ENCODE measurements around the gene ADAM22. TPM values are rescaled to one million over a fixed set of nuclear protein-coding genes. Genes with fewer than 3 reads are reported as not detected.
A peak's percentile ranks its signal among the peaks of the same experiment; 100 is the strongest.

ADAM22 gene
- total and polyA plus RNA-seq, 2 donors (not counting 1 experiment from before 2014, with no cell fraction given), result 0.30 to 1.8 TPM

DNA sequence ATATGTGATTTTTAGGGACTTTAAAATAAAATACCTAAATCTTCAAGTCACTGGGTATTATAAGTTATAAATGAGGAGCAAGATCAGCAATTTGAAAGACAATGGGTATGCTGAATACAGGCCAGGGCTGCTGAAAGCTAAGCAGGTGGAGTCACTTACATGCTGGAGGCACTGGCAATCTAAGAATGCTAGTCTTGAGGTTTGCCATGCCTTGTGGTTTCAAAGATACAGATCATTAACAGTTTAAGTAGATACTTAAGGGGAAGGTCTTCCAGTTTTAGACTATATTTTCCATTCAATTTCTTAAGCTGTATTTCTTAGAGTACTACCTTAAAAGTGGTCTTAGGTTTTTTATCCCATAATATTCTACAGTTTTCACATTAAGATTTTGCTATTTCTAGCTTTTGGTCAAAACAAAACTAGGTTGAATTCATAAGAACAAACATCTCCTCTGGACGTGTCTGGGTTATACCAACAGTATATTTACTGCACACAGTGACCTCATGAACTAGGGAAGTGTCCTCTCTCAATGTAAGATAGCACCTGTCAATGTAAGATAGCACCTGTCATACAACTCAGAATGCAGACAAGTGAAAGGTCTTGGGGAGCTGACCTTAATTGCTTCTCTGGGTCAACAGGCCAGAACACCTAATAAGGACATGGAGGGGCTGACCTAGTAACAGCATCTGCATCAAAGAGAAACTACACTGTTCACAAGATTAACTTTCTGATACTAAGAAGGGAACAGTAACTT, 283.8 kb downstream of the ADAM22 start:
- Histone ChIP-seq H3K27ac (ENCODE audit: low read length in 2 of 2) (peak overlapping the region; percentile 68 to 78), H3K79me2 (ENCODE audit: control insufficient read depth, insufficient read depth, low read length) (peaks cover 17% of the 10 kb centered on the region), H3K27me3 (replicated peaks in 1 of 4; ENCODE audit: control extremely low read depth in 1 of 4, control insufficient read depth in 3 of 4, insufficient read depth in 4 of 4, low read length in 3 of 4) (no peaks in the 10 kb centered on the region), H3K9ac (ENCODE audit: low read length) (peak overlapping the region; percentile 85), H3K36me3 (replicated peaks in 1 of 2; ENCODE audit: control extremely low read depth in 1 of 2, control insufficient read depth in 1 of 2, extremely low read depth in 1 of 2, insufficient read depth in 2 of 2, low read length in 1 of 2) (peaks cover 0 to 31% of the 10 kb centered on the region in 2 experiments), H4K20me1 (ENCODE audit: control insufficient read depth, insufficient read depth, low read length, poor library complexity, severe bottlenecking) (peaks cover 7% of the 10 kb centered on the region), H3K9me3 (ENCODE audit: control extremely low read depth in 1 of 3, control insufficient read depth in 2 of 3, insufficient read depth in 1 of 3, low read length in 2 of 3) (no peaks in the 10 kb centered on the region), H3K4me2 (replicated peaks; ENCODE audit: low read depth, low read length, poor library complexity, severe bottlenecking) (peak overlapping the region; percentile 90), H3K4me1 (ENCODE audit: control insufficient read depth in 2 of 2, insufficient read depth in 2 of 2, low read length in 2 of 2) (peaks cover 13 to 25% of the 10 kb centered on the region in 2 donors), H2AFZ (ENCODE audit: insufficient read depth, low read depth, low read length, poor library complexity, severe bottlenecking) (peak overlapping the region; percentile 90), H3K4me3 (ENCODE audit: control extremely low read depth in 1 of 5, extremely low read depth in 1 of 5, insufficient read depth in 1 of 5, low read depth in 2 of 5, low read length in 4 of 5) (peak overlapping the region in 3 of 5 experiments; percentile 88 to 91 (median 91))
- intact Hi-C loops (cut with micrococcal nuclease), result loop anchor here (2.0 to 5.0 kb wide), 3 partner anchors 341 to 996 kb away; partner anchors contain the start of genes CROT, DBF4 and SLC25A40
- peak; percentile 56 for DNase-seq
- Mint-ChIP-seq H3K27me3 (no peaks in the 10 kb centered on the region), H3K27ac (peak overlapping the region; percentile 16), H3K4me3 (peak overlapping the region; percentile 94), H3K4me1 (peaks cover 27% of the 10 kb centered on the region), H3K9me3 (ENCODE audit: insufficient read depth) (no peaks in the 10 kb centered on the region)
- TF ChIP-seq, protein P1, sequence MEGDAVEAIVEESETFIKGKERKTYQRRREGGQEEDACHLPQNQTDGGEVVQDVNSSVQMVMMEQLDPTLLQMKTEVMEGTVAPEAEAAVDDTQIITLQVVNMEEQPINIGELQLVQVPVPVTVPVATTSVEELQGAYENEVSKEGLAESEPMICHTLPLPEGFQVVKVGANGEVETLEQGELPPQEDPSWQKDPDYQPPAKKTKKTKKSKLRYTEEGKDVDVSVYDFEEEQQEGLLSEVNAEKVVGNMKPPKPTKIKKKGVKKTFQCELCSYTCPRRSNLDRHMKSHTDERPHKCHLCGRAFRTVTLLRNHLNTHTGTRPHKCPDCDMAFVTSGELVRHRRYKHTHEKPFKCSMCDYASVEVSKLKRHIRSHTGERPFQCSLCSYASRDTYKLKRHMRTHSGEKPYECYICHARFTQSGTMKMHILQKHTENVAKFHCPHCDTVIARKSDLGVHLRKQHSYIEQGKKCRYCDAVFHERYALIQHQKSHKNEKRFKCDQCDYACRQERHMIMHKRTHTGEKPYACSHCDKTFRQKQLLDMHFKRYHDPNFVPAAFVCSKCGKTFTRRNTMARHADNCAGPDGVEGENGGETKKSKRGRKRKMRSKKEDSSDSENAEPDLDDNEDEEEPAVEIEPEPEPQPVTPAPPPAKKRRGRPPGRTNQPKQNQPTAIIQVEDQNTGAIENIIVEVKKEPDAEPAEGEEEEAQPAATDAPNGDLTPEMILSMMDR (IDR thresholded peaks at IDR 0.05), result no peak
- TF ChIP-seq EZH2 (IDR thresholded peaks at IDR 0.05; ENCODE audit: borderline replicate concordance, insufficient read depth, low read depth, low read length, poor library complexity, severe bottlenecking), result no peak
- no peak for ATAC-seq (ENCODE audit: low read depth)
- WGBS (ENCODE audit: insufficient coverage), result no CpG with 5 or more reads among the region's 1 CpG
- ChIA-PET CTCF (interaction anchor here (1.3 to 2.2 kb wide), 2 partner anchors 8 to 16 kb away, joined by 4 to 5 read pairs; no protein-coding TSS in a partner anchor), POLR2A (no interaction called here)

DNA sequence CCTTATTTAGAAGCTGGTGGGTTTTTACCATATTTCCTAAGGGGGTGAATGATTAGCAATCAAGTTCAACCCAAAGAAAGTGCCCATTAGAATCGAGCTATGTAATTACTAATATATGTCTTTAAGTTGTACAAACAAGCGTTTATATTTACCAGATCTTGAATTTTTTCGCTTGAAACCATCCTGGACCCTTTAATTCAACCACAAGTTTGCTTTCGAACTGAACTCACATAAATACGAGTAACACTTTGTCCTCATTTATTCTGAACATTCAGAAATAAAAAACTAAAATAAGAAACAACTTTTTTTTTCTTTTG, 284.3 kb downstream of the ADAM22 start:
- no peak for ATAC-seq (ENCODE audit: low read depth)
- peaks cover 17% of the 10 kb centered on the region for H3K79me2 ChIP-seq (ENCODE audit: control insufficient read depth, insufficient read depth, low read length)
- ChIA-PET CTCF (interaction anchor here (1.3 to 2.2 kb wide), 2 partner anchors 8 to 16 kb away, joined by 4 to 5 read pairs; no protein-coding TSS in a partner anchor), POLR2A (no interaction called here)
- H4K20me1 ChIP-seq (ENCODE audit: control insufficient read depth, insufficient read depth, low read length, poor library complexity, severe bottlenecking), result peaks cover 7% of the 10 kb centered on the region
- no peaks in the 10 kb centered on the region for H3K9me3 ChIP-seq (ENCODE audit: control extremely low read depth in 1 of 3, control insufficient read depth in 2 of 3, insufficient read depth in 1 of 3, low read length in 2 of 3)
- H3K27ac Mint-ChIP-seq, result peak overlapping the region; percentile 16
- peak overlapping the region; percentile 90 for H3K4me2 ChIP-seq (replicated peaks; ENCODE audit: low read depth, low read length, poor library complexity, severe bottlenecking)
- peak overlapping the region; percentile 90 for H2AFZ ChIP-seq (ENCODE audit: insufficient read depth, low read depth, low read length, poor library complexity, severe bottlenecking)
- intact Hi-C loops (cut with micrococcal nuclease), result loop anchor here (2.0 to 5.0 kb wide), 3 partner anchors 342 to 996 kb away; partner anchors contain the start of genes CROT, DBF4 and SLC25A40
- peak overlapping the region; percentile 94 for H3K4me3 Mint-ChIP-seq
- peaks cover 0 to 28% of the 10 kb centered on the region in 2 experiments for H3K36me3 ChIP-seq (replicated peaks in 1 of 2; ENCODE audit: control extremely low read depth in 1 of 2, control insufficient read depth in 1 of 2, extremely low read depth in 1 of 2, insufficient read depth in 2 of 2, low read length in 1 of 2)
- peaks cover 27% of the 10 kb centered on the region for H3K4me1 Mint-ChIP-seq
- 0% methylated on average over 2 of the region's 5 CpGs for WGBS (ENCODE audit: insufficient coverage)
- peak overlapping the region; percentile 68 to 78 for H3K27ac ChIP-seq (ENCODE audit: low read length in 2 of 2)
- peaks cover 13 to 25% of the 10 kb centered on the region in 2 donors for H3K4me1 ChIP-seq (ENCODE audit: control insufficient read depth in 2 of 2, insufficient read depth in 2 of 2, low read length in 2 of 2)
- H3K4me3 ChIP-seq (ENCODE audit: control extremely low read depth in 1 of 5, extremely low read depth in 1 of 5, insufficient read depth in 1 of 5, low read depth in 2 of 5, low read length in 4 of 5), result peak overlapping the region; percentile 83 to 91 (median 88)
- H3K27me3 Mint-ChIP-seq, result no peaks in the 10 kb centered on the region
- no peaks in the 10 kb centered on the region for H3K9me3 Mint-ChIP-seq (ENCODE audit: insufficient read depth)
- no peak for TF ChIP-seq EZH2 (IDR thresholded peaks at IDR 0.05; ENCODE audit: borderline replicate concordance, insufficient read depth, low read depth, low read length, poor library complexity, severe bottlenecking)
- TF ChIP-seq, protein P1 (IDR thresholded peaks at IDR 0.05), result no peak
- peak overlapping the region; percentile 85 for H3K9ac ChIP-seq (ENCODE audit: low read length)
- DNase-seq, result no peak
- no peaks in the 10 kb centered on the region for H3K27me3 ChIP-seq (replicated peaks in 1 of 4; ENCODE audit: control extremely low read depth in 1 of 4, control insufficient read depth in 3 of 4, insufficient read depth in 4 of 4, low read length in 3 of 4)
